RWPE2 (cell line): Measurements from ENCODE around the gene LMOD3.

Experiments
- ATAC-seq: fragments of 200-7000 bp; cut with Tn5 transposase; 3 replicates; pipeline ENCODE4 v1.9.1; 2021; ENCODE audit warnings: low read depth
- DNase-seq: peaks from one replicate; pipeline ENCODE4 v3.0.0-alpha.2; 2020; ENCODE audit warnings: low spot score
- H3K27ac ChIP-seq: fragments of 450-650 bp; 2 replicates; pipeline ENCODE4 v1.5.1; 2017; ENCODE audit warnings: mild to moderate bottlenecking; ENCODE audit not compliant: poor library complexity, severe bottlenecking
- H3K27me3 ChIP-seq: fragments of 250-450 bp; sonication (Bioruptor Pico); 2 replicates; pipeline ENCODE4 v1.5.1; 2021; ENCODE audit warnings: mild to moderate bottlenecking, moderate library complexity; ENCODE audit not compliant: insufficient read depth, poor library complexity, severe bottlenecking
- H3K36me3 ChIP-seq: fragments of 250-450 bp; sonication (Bioruptor Pico); 2 replicates; pipeline ENCODE4 v1.5.1; 2020; ENCODE audit warnings: low read depth, mild to moderate bottlenecking, moderate library complexity
- H3K4me1 ChIP-seq: fragments of 250-450 bp; sonication (Bioruptor Pico); 2 replicates; pipeline ENCODE4 v1.5.1; 2021; ENCODE audit warnings: mild to moderate bottlenecking, moderate library complexity; ENCODE audit not compliant: insufficient read depth, poor library complexity, severe bottlenecking
- H3K4me3 ChIP-seq: fragments of 250-450 bp; sonication (Bioruptor Pico); 2 replicates; pipeline ENCODE4 v1.5.1; 2021; ENCODE audit warnings: mild to moderate bottlenecking, moderate library complexity; ENCODE audit not compliant: severe bottlenecking
- H3K9me3 ChIP-seq: fragments of 250-450 bp; sonication (Bioruptor Pico); 2 replicates; pipeline ENCODE4 v1.5.1; 2021; ENCODE audit warnings: mild to moderate bottlenecking, moderate library complexity; ENCODE audit not compliant: severe bottlenecking
- TF ChIP-seq, protein P1 (sequence below): fragments of 450-650 bp; IDR thresholded peaks from one replicate; pipeline ENCODE4 v1.5.1; 2017; ENCODE audit warnings: mild to moderate bottlenecking, moderate library complexity; ENCODE audit not compliant: poor library complexity, severe bottlenecking

LMOD3 gene

DNA sequence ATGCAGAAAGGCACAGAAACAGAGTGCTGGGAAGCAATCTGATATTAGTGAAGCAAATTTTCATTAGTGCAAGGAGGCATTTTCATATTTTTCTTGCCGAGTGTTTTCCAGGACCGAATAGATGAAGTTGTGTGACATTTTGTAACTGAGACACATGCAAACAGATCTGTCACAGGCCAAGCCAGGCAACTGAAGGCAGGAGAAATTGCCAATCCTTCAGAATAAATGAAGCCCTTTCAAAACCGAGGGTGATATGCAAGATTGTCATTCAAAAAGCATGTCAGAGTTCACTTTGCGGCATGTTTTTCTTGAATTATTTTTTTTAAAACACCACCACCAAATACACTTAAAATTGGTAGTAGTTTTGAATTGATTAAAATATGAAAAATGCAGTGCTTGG, 6.2 kb downstream of the LMOD3 start:
- H3K27me3 ChIP-seq, result no peaks in the 10 kb centered on the region
- no peak overlapping the region for H3K4me3 ChIP-seq
- H3K27ac ChIP-seq, result no peak overlapping the region
- DNase-seq (no peak), ATAC-seq (no peak)
- H3K4me1 ChIP-seq, result peaks cover 12% of the 10 kb centered on the region
- H3K9me3 ChIP-seq, result no peaks in the 10 kb centered on the region
- no peaks in the 10 kb centered on the region for H3K36me3 ChIP-seq
- TF ChIP-seq, protein P1, sequence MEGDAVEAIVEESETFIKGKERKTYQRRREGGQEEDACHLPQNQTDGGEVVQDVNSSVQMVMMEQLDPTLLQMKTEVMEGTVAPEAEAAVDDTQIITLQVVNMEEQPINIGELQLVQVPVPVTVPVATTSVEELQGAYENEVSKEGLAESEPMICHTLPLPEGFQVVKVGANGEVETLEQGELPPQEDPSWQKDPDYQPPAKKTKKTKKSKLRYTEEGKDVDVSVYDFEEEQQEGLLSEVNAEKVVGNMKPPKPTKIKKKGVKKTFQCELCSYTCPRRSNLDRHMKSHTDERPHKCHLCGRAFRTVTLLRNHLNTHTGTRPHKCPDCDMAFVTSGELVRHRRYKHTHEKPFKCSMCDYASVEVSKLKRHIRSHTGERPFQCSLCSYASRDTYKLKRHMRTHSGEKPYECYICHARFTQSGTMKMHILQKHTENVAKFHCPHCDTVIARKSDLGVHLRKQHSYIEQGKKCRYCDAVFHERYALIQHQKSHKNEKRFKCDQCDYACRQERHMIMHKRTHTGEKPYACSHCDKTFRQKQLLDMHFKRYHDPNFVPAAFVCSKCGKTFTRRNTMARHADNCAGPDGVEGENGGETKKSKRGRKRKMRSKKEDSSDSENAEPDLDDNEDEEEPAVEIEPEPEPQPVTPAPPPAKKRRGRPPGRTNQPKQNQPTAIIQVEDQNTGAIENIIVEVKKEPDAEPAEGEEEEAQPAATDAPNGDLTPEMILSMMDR, result no peak

DNA sequence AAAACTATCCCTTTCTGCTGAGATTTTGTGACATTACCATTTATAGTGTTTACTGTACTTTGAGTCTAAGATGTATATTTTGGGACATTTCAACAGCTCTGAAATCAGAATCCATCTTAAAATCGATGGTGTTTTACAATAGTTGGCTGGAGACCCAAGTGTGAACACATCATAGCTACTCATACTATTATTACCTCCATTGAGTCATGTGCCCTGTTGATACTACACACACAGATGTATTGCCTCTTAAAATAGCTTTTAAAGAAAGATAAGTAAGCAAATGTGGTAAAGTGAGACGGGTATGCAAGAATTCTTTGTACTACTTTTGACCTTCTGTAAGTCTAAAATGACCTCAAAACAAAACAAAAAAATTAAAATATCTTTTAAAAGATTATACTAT, 6.7 kb downstream of the LMOD3 start:
- TF ChIP-seq, protein P1, result no peak
- Histone ChIP-seq H3K4me1 (peaks cover 12% of the 10 kb centered on the region), H3K9me3 (no peaks in the 10 kb centered on the region), H3K27me3 (no peaks in the 10 kb centered on the region), H3K36me3 (no peaks in the 10 kb centered on the region), H3K4me3 (no peak overlapping the region), H3K27ac (no peak overlapping the region)
- ATAC-seq (peak; percentile 77), DNase-seq (no peak)

DNA sequence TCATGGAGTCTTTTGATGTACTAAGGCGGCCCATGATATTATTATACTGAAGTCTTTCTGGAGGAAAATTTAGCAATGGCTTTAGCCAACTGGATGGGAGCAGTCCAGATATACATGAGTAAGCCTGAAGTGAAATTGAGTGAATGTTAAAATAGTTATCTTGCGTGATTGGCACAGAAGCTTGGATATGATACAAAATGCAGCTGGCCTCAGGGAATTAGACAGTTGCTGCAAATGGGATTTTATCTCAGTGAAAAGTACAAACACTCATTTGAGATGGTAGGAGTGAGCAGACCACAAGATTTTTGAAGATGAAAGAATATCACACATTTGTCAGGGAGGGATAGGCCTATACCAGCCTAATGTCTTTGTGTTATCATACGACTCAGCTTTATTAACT, 8.9 kb downstream of the LMOD3 start:
- H3K4me3 ChIP-seq, result no peak overlapping the region
- peaks cover 12% of the 10 kb centered on the region for H3K4me1 ChIP-seq
- no peak for ATAC-seq
- H3K27ac ChIP-seq, result no peak overlapping the region
- no peaks in the 10 kb centered on the region for H3K9me3 ChIP-seq
- no peak for DNase-seq
- H3K27me3 ChIP-seq, result no peaks in the 10 kb centered on the region
- TF ChIP-seq, protein P1, result no peak
- no peaks in the 10 kb centered on the region for H3K36me3 ChIP-seq

DNA sequence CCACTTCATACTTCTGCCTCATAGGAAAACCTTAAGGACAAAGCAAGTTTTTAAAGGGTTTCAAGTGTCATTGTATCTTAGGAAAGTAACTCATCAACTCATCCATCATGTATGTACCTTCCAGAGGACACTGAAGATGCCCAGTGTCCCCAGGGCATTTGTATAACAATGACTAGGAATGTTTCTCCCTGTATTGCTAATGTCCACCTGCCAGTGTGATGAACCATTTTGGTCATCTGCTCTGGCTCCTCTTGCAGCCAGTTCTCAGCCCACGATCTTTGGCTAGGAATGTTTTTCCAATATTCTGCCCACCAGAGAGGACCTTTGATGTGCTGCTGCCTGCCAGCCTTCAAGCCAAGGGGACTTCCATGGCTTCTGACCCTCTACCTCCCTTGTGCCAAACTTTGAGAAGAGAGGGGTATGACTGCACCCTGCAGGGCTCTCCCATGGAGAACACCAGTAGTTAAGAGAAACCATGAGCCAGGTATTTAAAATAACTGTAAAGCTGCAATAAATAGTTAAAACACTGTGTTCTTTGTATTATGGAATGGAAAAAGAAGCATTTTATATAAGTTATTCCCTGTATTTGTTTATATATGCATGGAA, 11.4 kb downstream of the LMOD3 start:
- no peak for ATAC-seq
- Histone ChIP-seq H3K4me3 (no peak overlapping the region), H3K36me3 (peaks cover 3% of the 10 kb centered on the region), H3K27ac (no peak overlapping the region), H3K27me3 (no peaks in the 10 kb centered on the region), H3K9me3 (no peaks in the 10 kb centered on the region), H3K4me1 (peaks cover 5% of the 10 kb centered on the region)
- DNase-seq, result no peak
- TF ChIP-seq, protein P1, result no peak

DNA sequence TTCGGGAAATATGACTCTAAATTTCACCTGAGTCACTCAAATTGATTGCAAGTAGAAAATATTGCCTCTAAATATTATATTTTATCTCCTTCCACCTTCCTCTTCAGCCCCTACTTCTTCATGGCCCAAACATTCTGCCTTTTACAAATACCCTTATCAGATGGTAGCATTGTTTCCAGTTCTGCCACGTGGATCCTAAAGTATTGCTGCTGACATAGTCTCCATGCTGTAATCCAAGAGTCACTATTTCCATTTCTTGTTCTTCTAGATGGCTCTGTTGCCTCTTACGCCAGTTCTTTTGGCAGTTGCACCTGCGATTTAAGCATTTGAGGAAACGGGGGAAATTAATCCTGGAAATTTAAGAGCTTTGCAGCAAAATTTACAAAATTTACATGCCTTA, 13.6 kb downstream of the LMOD3 start:
- no peak overlapping the region for H3K27ac ChIP-seq
- no peak for DNase-seq
- no peaks in the 10 kb centered on the region for H3K27me3 ChIP-seq
- TF ChIP-seq, protein P1, result no peak
- no peaks in the 10 kb centered on the region for H3K9me3 ChIP-seq
- H3K4me3 ChIP-seq, result no peak overlapping the region
- no peaks in the 10 kb centered on the region for H3K4me1 ChIP-seq
- H3K36me3 ChIP-seq, result peaks cover 24% of the 10 kb centered on the region
- ATAC-seq, result no peak
